Endothelial cell (in vitro differentiated cells): ENCODE measurements around the gene CDH15. TPM values are rescaled to one million over a fixed set of nuclear protein-coding genes. Genes with fewer than 3 reads are reported as not detected.

Source experiments
- DNase-seq: peaks from one replicate; pipeline ENCODE4 v3.0.0; 2021; ENCODE audit warnings: low spot score
- H3K27ac Mint-ChIP-seq: one replicate; pipeline ENCODE4 v1.8.0; 2021; ENCODE audit warnings: mixed read lengths, inconsistent platforms; ENCODE audit not compliant: unreplicated experiment
- H3K27me3 Mint-ChIP-seq: one replicate; pipeline ENCODE4 v1.8.0; 2021; ENCODE audit warnings: mild to moderate bottlenecking, moderate library complexity, mixed read lengths, inconsistent platforms; ENCODE audit not compliant: unreplicated experiment
- H3K36me3 Mint-ChIP-seq: one replicate; pipeline ENCODE4 v1.8.0; 2021; ENCODE audit warnings: mild to moderate bottlenecking, low read depth, mixed read lengths, inconsistent platforms; ENCODE audit not compliant: unreplicated experiment
- H3K4me1 Mint-ChIP-seq: one replicate; pipeline ENCODE4 v1.8.0; 2021; ENCODE audit warnings: mild to moderate bottlenecking, mixed read lengths, inconsistent platforms; ENCODE audit not compliant: unreplicated experiment
- H3K4me3 Mint-ChIP-seq: one replicate; pipeline ENCODE4 v1.8.0; 2021; ENCODE audit warnings: mild to moderate bottlenecking, mixed read lengths, inconsistent platforms; ENCODE audit not compliant: unreplicated experiment
- H3K9me3 Mint-ChIP-seq: one replicate; pipeline ENCODE4 v1.8.0; 2021; ENCODE audit warnings: mixed read lengths, inconsistent platforms; ENCODE audit not compliant: unreplicated experiment
- CTCF ChIP-seq: fragments of 200-600 bp; sonication (generic); IDR thresholded peaks from one replicate; pipeline ENCODE4 v1.5.0; 2021; ENCODE audit warnings: antibody characterized with exemption; ENCODE audit not compliant: unreplicated experiment
- total RNA-seq: library from RNA; stranded (reverse); fragmentation: NEBNext Ultra II Directional; extraction: Animal tissue kit (Norgen Biotek cat#: 25700); gene quantifications from one replicate; pipeline ENCODE4 v1.2.1, GENCODE V29; 2021; ENCODE audit not compliant: unreplicated experiment

Gene CDH15
- total RNA-seq, 1 donor from 2014 or later, result not detected

- no peaks in the 10 kb centered on the region for H3K9me3 Mint-ChIP-seq
- H3K4me1 Mint-ChIP-seq, result no peaks in the 10 kb centered on the region
- DNase-seq, result no peak
- H3K27me3 Mint-ChIP-seq, result peaks cover 17% of the 10 kb centered on the region
- H3K36me3 Mint-ChIP-seq, result peaks cover 20% of the 10 kb centered on the region
- TF ChIP-seq CTCF, result no peak
- H3K27ac Mint-ChIP-seq, result no peak overlapping the region
- H3K4me3 Mint-ChIP-seq, result no peak overlapping the region
Observed at GRCh38 chr16:89154390-89155183, 17.0 kb upstream of the CDH15 start.

DNA sequence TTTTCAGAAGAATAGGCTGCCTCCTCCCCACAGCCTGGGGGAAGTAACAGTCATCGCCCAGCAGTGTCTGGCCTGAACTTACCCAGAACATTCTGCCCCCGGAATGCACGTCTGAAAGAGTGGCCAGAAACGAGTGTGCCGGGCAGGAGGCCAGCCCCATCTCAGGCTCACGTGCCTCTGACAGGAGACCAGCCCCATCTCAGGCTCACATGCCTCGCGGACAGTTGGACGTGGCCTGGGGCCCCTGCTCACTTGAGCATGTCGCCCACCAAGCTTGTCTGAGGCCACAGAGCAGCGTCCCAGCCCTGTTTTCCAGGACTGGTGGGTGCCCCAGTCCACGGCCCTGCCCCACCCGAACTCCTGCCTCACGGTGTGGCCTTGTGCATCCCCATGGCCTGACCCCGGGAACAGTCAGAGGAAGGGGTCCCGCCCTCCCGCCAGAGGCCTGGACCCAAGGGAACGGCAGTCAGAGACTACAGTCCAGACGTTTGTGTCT lies 16.3 kb upstream of the CDH15 start:
- Mint-ChIP-seq H3K9me3 (no peaks in the 10 kb centered on the region), H3K27me3 (peaks cover 18% of the 10 kb centered on the region), H3K4me3 (no peak overlapping the region), H3K27ac (no peak overlapping the region), H3K36me3 (peaks cover 14% of the 10 kb centered on the region), H3K4me1 (no peaks in the 10 kb centered on the region)
- no peak for DNase-seq
- no peak for TF ChIP-seq CTCF

DNA sequence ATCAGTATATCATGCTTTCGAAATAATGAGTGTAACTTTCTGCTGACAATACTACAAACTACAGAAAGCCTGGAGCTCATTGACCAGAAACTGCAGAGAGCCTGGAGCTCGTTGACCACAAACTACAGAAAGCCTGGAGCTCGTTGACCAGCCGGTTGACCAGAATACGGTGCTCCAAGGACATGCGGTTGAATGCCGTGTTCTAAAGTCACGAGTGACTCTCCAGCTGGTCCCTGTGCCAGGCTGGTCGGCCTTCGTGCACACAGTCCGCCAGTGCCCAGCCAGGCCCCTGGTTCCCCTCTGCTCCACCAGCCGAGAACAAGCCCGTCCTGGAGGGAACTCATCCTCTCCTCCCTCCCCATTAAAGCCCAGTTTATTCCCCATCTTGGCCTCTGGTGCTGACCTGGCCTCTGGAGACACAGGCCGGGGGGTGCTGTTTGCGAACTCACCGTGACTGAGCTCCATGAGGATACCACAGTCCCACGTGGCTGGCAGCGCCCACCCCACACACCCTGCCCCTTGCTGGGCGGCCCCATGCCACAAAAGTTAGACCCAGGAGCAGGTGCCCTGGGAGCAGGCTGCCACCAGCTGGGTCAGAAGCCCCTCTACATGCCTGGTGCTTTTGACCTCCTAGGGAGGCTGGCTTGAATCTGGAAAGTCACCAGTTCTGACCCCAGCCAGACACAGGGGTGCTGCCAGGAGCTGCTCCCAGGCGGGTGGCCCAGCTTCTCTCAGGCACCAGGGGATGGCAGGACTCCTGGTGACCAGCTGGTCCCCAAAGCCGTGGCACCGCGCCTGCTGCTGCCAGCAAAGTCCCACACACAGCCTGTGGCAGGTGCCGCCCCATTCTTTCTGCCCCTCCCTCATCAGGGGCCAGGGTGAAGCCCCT lies 15.5 kb upstream of the CDH15 start:
- H3K9me3 Mint-ChIP-seq, result no peaks in the 10 kb centered on the region
- TF ChIP-seq CTCF, result no peak
- DNase-seq, result no peak
- H3K36me3 Mint-ChIP-seq, result peaks cover 10% of the 10 kb centered on the region
- peaks cover 18% of the 10 kb centered on the region for H3K27me3 Mint-ChIP-seq
- no peaks in the 10 kb centered on the region for H3K4me1 Mint-ChIP-seq
- no peak overlapping the region for H3K27ac Mint-ChIP-seq
- H3K4me3 Mint-ChIP-seq, result no peak overlapping the region

DNA sequence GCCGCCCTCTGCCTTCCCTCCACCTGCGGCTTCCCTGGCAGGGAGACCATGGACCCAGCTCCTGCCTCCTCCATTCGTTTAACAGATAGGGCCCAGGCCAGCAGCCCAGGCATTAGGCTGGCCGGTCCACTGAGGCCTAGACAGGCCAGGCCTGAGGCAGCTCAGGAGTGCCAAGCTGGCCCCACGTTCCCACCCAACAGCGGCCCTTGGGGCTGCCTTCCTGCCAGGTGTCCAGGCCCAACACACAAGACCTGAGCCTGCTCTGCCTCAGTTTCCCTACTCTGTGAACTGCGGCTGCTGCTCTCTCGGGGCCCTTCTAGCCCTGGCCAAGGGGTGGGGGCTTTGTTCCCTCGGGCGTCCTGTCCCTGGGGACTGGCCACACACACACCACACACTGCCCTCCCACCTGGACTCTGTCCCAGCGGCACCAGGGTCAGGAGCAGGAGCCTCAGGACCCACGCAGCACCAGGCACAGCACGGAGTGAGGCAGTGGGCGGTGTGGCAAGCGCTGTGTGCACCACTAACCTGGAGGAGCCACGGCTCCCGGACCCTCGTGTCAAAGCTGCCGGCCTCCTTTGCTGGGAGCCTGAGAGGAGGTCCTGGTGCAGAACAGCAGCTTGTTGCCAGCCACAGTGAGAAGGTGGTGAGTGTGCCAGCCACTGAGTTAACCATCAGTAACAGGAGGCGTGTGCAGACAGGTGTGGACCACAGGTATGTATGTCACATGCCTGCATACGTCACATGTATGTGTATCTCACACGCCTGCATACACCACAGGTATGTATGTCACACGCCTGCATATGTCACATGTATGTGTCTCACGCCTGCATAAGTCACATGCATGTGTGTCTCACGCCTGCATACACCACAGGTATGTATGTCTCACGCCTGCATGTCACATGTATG lies 14.6 kb upstream of the CDH15 start:
- TF ChIP-seq CTCF, result no peak
- Mint-ChIP-seq H3K9me3 (no peaks in the 10 kb centered on the region), H3K36me3 (peaks cover 3% of the 10 kb centered on the region), H3K4me1 (no peaks in the 10 kb centered on the region), H3K4me3 (no peak overlapping the region), H3K27ac (no peak overlapping the region), H3K27me3 (peaks cover 16% of the 10 kb centered on the region)
- no peak for DNase-seq
